Skeletal muscle satellite cell (primary cell): ENCODE measurements around the gene CPEB1.

ENCODE experiments used
- H3K27me3 ChIP-seq: 2 replicates; pipeline ENCODE4 v1.7.0; 2013; ENCODE audit warnings: low read length; ENCODE audit not compliant: control insufficient read depth, insufficient read depth
- H3K36me3 ChIP-seq: 2 replicates; pipeline ENCODE4 v1.7.0; 2013; ENCODE audit warnings: mild to moderate bottlenecking, control low read depth, low read length; ENCODE audit not compliant: insufficient read depth
- H3K4me1 ChIP-seq: 2 replicates; pipeline ENCODE4 v1.7.0; 2013; ENCODE audit warnings: low read length; ENCODE audit not compliant: control insufficient read depth, insufficient read depth
- H3K4me2 ChIP-seq: 2 replicates; pipeline ENCODE4 v1.7.0; 2013; ENCODE audit warnings: mild to moderate bottlenecking, low read length
- H3K4me3 ChIP-seq: 2 replicates; pipeline ENCODE4 v1.7.0; 2013; ENCODE audit warnings: low read length
- H3K9ac ChIP-seq: 2 replicates; pipeline ENCODE4 v1.7.0; 2013; ENCODE audit warnings: mild to moderate bottlenecking, low read depth, low read length, moderate library complexity
- H3K9me3 ChIP-seq: replicated peaks from 2 replicates; pipeline ENCODE4 v1.7.0; 2013; ENCODE audit warnings: mild to moderate bottlenecking, control low read depth, low read length

Gene CPEB1

GRCh38 chr15:82664021-82664420, 16.9 kb upstream of the CPEB1 start:
- H3K4me3 ChIP-seq: no peak overlapping the region
- no peaks in the 10 kb centered on the region for H3K4me1 ChIP-seq
- H3K9ac ChIP-seq: no peak overlapping the region
- H3K9me3 ChIP-seq: no peaks in the 10 kb centered on the region
- peaks cover 11% of the 10 kb centered on the region for H3K27me3 ChIP-seq
- no peaks in the 10 kb centered on the region for H3K36me3 ChIP-seq
- H3K4me2 ChIP-seq: no peak overlapping the region

DNA sequence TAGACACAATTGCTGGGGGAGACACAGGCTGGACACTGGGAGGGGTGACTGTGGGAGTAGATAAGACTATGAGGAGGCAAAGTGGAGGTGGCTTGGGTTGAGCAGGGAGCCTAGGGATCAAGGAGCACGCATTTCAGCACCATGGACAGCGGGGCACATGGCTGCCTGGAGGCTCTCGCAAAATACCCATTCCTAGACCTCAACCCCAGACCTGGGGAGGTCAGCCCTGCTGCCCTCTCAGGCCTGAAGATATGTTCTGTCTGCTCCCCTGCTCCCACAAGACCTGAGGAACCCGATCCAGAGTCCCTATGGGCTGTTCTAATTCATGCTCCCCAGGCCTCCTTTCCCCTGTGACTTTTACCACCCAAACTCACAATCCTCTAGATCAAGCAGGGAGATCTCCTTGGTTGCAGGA, 16.0 kb upstream of the CPEB1 start:
- Histone ChIP-seq H3K4me1 (no peaks in the 10 kb centered on the region), H3K36me3 (no peaks in the 10 kb centered on the region), H3K4me3 (no peak overlapping the region), H3K9me3 (no peaks in the 10 kb centered on the region), H3K4me2 (no peak overlapping the region), H3K27me3 (peaks cover 11% of the 10 kb centered on the region), H3K9ac (no peak overlapping the region)

GRCh38 chr15:82662641-82663040, 15.5 kb upstream of the CPEB1 start:
- H3K36me3 ChIP-seq: no peaks in the 10 kb centered on the region
- no peak overlapping the region for H3K4me3 ChIP-seq
- H3K27me3 ChIP-seq: peaks cover 7% of the 10 kb centered on the region
- H3K9ac ChIP-seq: no peak overlapping the region
- H3K4me1 ChIP-seq: no peaks in the 10 kb centered on the region
- no peaks in the 10 kb centered on the region for H3K9me3 ChIP-seq
- H3K4me2 ChIP-seq: no peak overlapping the region

DNA sequence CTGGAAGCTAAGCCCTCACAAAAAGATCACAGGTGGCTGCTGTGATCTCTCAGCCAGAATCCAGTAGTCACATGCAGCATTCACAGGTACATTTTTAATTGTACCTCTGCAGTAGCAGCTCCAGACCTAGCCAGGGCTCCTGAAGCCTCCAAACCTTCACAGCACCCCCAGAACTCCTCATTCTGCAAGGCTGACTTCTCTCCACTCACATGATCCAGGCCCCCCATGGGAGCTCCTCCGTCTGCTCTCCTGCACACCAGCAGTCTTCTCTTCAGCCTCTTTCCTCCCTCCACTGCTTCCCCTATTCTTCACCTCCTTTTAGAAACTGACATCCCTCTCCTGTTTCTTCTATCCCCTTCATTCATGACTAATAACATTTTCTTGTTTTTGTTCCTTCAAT, 13.2 kb upstream of the CPEB1 start:
- H3K4me1 ChIP-seq: no peaks in the 10 kb centered on the region
- H3K4me3 ChIP-seq: no peak overlapping the region
- no peaks in the 10 kb centered on the region for H3K9me3 ChIP-seq
- no peak overlapping the region for H3K4me2 ChIP-seq
- no peak overlapping the region for H3K9ac ChIP-seq
- peaks cover 11% of the 10 kb centered on the region for H3K27me3 ChIP-seq
- no peaks in the 10 kb centered on the region for H3K36me3 ChIP-seq

- H3K36me3 ChIP-seq: no peaks in the 10 kb centered on the region
- H3K9me3 ChIP-seq: no peaks in the 10 kb centered on the region
- H3K4me2 ChIP-seq: no peak overlapping the region
- H3K4me3 ChIP-seq: no peak overlapping the region
- no peaks in the 10 kb centered on the region for H3K4me1 ChIP-seq
- H3K9ac ChIP-seq: no peak overlapping the region
- H3K27me3 ChIP-seq: peaks cover 15% of the 10 kb centered on the region
These were observed 9.6 kb upstream of the CPEB1 start for GRCh38 chr15:82656641-82657266.

GRCh38 chr15:82655606-82656005, 8.4 kb upstream of the CPEB1 start:
- Histone ChIP-seq H3K9ac (no peak overlapping the region), H3K4me1 (no peaks in the 10 kb centered on the region), H3K4me2 (no peak overlapping the region), H3K9me3 (no peaks in the 10 kb centered on the region), H3K4me3 (no peak overlapping the region), H3K36me3 (no peaks in the 10 kb centered on the region), H3K27me3 (peaks cover 13% of the 10 kb centered on the region)

GRCh38 chr15:82653483-82654168, 6.5 kb upstream of the CPEB1 start:
- peaks cover 22% of the 10 kb centered on the region for H3K27me3 ChIP-seq
- H3K4me1 ChIP-seq: no peaks in the 10 kb centered on the region
- no peak overlapping the region for H3K4me3 ChIP-seq
- no peak overlapping the region for H3K9ac ChIP-seq
- H3K9me3 ChIP-seq: no peaks in the 10 kb centered on the region
- no peak overlapping the region for H3K4me2 ChIP-seq
- H3K36me3 ChIP-seq: no peaks in the 10 kb centered on the region

DNA sequence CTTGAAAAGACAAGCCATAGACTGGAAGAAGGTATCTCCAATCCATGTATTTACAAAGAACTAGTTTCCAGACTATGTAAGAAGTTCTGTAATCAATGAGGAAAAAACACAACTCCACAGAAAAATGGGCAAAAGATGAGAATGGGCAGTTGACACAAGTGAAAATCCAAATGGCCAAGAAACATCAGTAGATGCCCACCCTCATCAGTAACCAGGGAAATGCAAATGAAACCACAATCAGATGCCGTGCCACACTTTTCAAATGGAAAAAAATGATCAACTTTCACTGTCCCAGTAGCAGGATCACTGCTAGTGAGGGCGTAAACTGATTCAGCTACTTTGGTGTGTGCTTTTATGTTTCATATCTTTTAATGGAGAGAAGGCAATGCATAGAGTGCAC, 4.5 kb upstream of the CPEB1 start:
- Histone ChIP-seq H3K4me2 (no peak overlapping the region), H3K9ac (no peak overlapping the region), H3K9me3 (peaks cover under 1% of the 10 kb centered on the region), H3K36me3 (no peaks in the 10 kb centered on the region), H3K27me3 (peaks cover 39% of the 10 kb centered on the region), H3K4me3 (no peak overlapping the region), H3K4me1 (peaks cover 6% of the 10 kb centered on the region)

DNA sequence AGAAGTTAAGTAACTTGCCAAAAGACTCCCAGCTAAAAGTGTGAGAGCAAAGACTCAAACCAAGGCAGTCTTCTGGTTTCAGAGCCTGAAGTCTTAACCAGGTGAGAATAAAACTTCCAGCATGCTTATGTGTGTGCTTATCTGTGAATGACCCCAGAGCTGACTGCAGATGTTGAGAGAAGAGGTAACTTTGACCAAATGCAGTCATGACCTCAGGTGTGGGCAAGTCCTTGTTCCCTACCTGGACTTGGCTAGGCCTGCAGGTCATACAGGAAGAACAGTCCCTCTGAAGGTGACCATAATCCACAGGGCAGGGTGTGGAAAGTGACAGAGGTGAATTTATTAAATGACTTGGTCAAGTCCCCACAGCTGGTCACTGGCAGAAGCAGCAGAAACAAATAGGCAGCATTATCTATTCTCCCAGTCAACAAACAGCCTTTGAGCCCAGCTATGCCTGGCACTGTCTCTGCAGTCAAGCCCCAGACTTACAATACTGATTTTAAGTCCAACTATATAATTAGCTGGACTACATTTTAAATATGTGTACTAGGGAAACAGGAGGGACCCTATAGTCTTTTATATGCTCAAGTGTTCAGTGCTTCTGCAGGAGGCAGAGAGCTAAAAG, 3.0 kb upstream of the CPEB1 start:
- no peak overlapping the region for H3K4me2 ChIP-seq
- H3K4me3 ChIP-seq: no peak overlapping the region
- peaks cover 46% of the 10 kb centered on the region for H3K27me3 ChIP-seq
- no peaks in the 10 kb centered on the region for H3K36me3 ChIP-seq
- peaks cover 4% of the 10 kb centered on the region for H3K9me3 ChIP-seq
- no peak overlapping the region for H3K9ac ChIP-seq
- peaks cover 6% of the 10 kb centered on the region for H3K4me1 ChIP-seq

DNA sequence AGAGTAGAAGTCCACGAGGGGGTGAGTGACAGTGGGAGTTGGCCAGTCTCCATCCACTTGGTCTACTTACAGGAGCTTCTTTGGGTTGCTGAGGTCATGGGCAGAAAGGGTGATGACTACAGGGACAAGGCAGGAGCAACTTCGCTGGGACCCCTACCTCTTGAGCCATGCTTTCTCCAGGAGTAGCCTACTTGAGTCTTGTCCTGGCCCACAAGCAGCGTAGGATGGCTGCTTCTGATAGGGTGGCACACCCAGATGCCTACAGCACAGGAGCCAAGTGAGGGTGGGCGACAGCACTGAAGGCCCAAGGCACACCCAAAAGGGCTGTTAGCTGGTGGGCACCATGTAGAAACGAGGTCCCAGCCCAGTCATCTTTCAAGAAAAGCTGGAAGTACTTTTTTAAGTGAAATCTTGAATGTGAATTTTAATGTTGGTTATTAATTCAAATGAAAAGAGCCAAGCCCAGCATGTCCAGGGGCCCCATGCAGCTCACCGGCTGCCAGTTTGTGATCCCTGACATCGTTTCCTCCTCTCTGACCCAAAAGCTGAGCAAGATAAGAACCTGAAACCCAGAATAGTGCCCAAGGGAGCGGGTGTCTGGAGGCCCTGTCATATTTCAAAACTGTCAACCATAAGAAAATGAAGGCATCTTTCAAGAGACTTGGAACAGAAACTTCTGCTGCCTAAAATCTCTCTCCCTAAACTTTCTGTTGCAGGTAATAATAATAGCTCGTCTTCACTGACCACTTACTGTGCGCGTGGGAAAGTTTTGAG, 2.2 kb upstream of the CPEB1 start:
- Histone ChIP-seq H3K27me3 (peaks cover 50% of the 10 kb centered on the region), H3K4me2 (no peak overlapping the region), H3K4me1 (peaks cover 6% of the 10 kb centered on the region), H3K9me3 (peaks cover 4% of the 10 kb centered on the region), H3K4me3 (no peak overlapping the region), H3K9ac (no peak overlapping the region), H3K36me3 (no peaks in the 10 kb centered on the region)

DNA sequence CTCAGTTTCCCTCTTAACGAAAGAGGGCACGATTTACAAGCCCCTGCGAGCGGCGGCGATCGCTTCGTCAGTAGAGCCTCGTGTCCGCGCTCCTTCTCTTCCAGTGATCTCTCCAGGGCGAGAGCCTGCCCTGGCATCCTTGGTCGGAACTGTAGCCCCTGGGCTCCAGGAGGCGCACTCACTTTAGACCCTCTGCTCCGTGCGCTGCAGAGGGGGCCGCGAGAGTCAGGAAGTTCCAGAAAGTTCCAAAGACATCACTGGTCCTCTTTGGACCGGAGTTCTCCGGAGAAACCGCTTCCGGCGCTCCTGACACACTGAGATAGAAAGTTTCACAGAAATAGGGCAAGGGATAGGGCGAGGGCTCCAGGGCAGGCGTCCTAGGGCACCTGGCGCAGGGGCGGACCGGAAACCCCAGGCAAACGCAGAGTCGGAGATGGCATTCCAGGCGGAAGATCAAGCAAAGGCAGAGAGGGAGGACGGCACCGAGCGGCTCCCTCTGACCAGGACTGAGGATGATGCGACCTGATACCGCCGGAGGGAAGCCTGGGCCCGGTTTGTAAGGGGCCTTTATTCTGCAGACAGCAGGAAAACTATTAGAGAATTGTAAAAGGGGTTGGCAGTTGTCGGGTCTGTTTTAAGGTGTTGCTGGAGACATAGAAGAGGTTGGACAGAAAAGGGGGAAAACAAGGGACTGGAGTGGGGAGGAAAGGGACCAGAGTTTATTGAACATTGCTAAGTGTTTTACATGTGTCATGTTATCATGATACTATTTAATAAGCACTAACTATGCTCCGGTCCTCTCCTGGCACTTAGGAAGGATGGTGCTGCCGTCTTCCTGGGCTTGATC, 1.3 kb upstream of the CPEB1 start:
- Histone ChIP-seq H3K4me2 (peak overlapping the region; percentile 87), H3K36me3 (no peaks in the 10 kb centered on the region), H3K4me3 (peak overlapping the region; percentile 71), H3K4me1 (peaks cover 6% of the 10 kb centered on the region), H3K27me3 (peaks cover 55% of the 10 kb centered on the region), H3K9me3 (peaks cover 4% of the 10 kb centered on the region), H3K9ac (no peak overlapping the region)
